Measurements from ENCODE around the gene NSFL1C.

Gene NSFL1C

GRCh38 chr20:1457992-1458391 is 8.7 kb downstream of the NSFL1C start:
- DNase-seq, result no peak

DNA sequence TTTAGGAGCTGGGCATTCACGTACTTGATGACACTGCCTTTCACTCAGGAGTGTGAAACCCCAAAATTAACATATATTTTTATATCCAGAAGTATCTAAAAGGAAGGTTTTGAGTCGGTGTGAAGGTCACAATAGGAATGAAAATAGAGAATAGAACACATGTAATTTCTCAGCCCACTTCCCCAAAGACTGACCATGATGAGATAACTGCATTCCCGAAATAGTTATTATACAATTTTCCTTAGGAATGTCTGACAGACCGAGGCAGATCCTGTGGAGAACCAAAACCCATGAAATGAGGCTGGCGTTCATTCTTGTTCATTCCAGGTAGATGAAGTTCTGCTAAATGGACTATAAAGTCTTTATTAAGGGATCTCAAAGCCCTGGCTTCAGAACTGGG is 10.3 kb downstream of the NSFL1C start:
- no peak for DNase-seq

DNA sequence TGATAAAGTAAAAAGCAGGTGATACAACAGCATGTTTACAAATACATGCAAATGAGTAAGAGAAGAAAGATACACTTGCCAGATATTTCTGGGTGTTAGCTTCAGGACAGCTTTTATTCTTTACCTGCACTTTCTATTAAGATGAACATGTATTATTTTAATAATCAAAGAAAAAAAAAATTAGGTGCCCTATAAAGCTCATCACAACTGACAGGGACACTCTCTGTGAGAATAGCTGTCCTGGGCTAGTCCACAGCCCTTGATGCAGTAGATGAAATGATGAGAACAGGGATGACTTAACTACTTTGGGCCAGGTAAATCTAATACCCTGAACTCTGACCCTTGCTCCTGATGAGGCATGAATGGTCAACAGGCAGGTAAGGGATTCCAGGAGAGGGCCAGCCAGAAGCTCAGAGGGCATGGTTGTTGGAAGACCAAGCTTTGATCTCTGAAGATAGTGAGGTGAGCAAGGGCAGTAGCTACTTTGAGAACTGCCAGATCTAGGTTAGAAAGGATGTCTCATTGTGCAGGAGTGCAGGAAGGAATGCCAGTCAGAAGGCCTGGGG is 15.6 kb downstream of the NSFL1C start:
- DNase-seq, result no peak

GRCh38 chr20:1449370-1449769 is 17.3 kb downstream of the NSFL1C start:
- no peak for DNase-seq

DNA sequence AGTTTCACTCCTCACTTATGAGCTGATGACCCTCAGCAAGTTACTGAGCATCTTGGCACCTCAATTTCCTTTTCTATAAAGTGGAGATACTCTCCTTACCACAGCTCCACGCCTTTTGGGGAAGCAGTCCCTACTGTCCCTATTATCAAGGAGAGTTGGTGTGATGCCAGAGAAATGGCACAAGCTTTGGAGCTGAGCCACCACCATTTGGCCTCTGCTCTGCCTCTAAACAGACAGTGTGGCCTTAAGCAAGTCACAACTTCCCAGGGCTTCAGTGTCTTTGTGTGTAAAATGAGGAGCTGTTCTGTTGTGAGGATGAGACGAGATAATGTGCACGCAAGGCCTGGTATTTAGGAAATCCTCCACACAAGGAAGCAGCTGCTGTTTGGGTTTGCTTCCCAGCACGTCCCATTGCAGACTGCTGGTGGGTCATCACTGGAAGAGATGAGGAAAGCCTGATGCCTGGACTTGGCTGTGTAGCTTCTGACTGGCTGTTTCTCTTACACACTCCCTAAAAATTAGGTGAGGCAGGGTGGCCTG is 18.5 kb downstream of the NSFL1C start:
- no peak for DNase-seq

DNA sequence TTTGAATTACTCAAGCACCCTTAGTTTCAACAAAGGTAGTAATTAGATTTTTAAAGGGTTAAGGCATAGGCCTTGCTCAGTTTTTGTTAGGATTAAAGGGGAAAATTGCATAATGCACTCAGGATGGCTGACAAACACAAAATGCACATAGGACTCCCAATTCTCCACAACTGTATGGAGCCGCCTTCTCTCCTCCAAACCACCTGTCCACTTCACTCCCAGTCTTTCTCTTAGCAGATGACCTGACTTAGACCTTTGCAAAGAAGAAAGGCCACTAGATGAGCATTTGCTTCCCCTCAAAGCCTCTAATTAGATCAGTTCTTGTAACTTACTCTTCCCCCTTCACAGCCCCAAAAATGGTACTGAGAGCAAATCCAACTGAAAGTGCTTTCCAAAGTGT is 20.1 kb downstream of the NSFL1C start:
- DNase-seq, result no peak

GRCh38 chr20:1443085-1443484 is 23.6 kb downstream of the NSFL1C start:
- no peak for DNase-seq

- no peak for DNase-seq
These were observed 24.3 kb downstream of the NSFL1C start for GRCh38 chr20:1442304-1442703.

DNA sequence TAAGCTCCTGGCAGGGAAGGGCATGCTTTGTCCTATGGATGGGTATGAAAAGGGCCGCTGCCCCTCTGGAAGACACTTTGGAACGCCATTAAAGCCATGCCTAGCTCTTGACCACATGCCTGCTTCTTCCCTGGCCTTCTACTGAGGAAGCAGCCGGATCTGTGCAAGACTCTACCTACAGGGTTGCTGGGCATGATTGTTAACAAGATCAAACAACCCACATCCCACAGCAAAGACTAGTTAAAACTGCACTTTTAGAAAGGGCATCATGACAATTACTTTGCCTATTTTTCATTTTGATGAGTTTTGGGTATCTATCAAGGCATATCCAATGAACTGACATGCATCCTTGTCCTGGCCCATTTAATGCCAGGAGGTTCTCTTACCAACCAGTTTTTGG is 25.5 kb downstream of the NSFL1C start:
- DNase-seq, result no peak

- DNase-seq, result no peak
These were observed 26.6 kb downstream of the NSFL1C start for GRCh38 chr20:1440024-1440423.

DNA sequence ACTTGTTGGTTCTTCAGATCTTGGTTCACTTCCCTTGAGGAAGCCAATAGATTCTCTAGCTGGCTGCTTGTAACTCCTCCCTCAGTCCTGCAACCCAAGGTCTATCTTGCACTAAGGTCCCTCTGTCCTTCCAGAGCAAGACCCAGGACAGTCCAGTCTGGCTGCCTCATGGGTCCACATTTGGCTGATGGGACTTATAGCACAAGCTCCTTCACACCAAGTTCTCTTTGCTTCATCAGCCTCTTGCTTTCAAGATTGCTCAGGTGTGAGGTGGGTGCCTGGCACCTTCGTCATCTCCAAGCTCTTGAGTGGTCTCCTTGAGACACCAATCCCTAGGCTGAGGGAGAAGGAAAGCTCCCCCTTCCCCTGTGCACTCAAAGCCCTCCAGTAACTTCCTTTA is 28.3 kb downstream of the NSFL1C start:
- no peak for DNase-seq

DNA sequence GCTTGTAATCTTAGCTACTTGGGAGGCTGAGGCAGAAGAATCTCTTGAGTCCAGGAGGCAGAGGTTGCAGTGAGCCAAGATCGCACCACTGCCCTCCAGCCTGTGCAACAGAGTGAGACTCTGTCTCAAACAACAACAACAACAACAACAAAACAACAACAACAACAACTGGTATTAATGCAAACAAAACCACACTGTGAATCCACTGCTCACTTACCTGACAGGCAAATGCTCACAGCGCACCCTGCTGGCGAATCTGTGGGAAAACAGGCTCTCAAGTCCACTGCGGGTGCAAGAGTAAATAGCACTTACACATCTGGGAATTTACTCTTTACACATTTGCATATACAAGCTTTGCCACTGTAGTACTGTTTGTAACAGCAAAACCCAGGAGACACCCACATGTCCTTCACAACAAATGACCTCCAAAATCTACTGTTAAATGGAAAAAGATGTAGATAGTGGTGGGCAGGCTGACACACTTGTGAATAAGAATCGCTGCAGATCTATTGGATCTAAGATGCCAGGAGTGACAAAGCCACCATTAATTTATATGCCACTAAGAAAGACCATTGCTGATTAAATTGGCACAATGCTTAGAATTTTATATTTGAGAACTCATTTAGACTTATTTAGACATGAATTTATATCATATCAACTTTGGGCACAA is 29.3 kb downstream of the NSFL1C start:
- peak; percentile 14 for DNase-seq

- no peak for DNase-seq
These were observed 30.4 kb downstream of the NSFL1C start for GRCh38 chr20:1436263-1436662.

DNA sequence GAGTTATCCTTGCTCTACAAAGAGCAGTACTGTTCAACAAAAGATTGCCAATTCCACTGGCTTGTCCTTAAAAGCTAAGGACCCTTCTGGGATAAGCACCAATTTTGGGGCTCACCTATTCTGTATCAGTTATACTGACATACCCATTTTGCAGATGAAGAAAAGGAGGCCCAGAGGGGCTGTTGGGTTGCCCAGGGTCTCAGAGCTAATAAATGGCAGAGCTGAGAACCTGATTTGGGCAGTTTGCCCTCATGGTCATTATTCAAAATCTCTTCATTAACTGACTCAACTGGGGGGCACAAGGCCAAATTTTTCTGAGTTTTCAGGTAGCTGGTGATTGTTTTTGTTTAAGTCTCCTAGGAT is 31.3 kb downstream of the NSFL1C start:
- DNase-seq, result no peak

- DNase-seq, result no peak
These were observed 31.9 kb downstream of the NSFL1C start for GRCh38 chr20:1434571-1435336.

DNA sequence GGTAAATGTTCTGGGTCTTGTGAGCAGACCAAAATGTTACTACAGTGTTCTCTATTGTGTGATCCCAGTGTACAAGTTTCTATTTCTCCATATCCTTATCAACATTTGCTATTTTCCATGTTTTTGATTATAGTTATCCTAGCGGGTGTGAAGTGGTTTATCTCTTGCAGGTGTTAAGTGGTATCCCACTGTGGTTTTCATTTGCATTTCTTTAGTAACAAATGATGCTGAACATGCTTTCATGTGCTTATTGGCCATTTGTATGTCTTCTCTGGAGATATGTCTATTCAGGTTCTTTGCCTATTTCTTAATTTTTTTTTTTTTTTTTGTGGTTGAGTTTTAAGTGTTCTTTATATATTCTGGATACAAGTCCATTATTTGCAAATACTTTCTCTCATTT is 35.5 kb downstream of the NSFL1C start:
- no peak for DNase-seq

DNA sequence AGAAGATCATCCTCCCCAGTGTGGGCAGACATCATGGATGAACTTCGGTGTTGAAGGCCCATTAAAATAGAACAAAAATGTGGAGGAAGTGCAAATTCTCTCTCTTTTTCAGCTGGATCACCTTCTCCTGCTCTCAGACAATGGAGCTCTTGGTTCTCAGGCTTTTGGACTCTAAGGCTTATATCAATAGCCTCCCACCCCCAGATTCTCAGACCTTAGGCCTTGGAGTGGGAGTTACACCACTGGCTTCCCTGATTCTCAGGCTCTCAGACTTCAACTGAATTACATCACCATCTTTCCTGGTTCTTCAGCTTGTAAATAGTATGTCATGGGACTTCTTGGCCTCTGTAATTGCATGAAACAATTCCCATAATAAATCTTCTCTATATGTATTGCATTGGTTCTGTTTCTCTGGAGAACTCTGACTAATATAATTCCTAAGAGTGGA is 36.6 kb downstream of the NSFL1C start:
- no peak for DNase-seq

DNA sequence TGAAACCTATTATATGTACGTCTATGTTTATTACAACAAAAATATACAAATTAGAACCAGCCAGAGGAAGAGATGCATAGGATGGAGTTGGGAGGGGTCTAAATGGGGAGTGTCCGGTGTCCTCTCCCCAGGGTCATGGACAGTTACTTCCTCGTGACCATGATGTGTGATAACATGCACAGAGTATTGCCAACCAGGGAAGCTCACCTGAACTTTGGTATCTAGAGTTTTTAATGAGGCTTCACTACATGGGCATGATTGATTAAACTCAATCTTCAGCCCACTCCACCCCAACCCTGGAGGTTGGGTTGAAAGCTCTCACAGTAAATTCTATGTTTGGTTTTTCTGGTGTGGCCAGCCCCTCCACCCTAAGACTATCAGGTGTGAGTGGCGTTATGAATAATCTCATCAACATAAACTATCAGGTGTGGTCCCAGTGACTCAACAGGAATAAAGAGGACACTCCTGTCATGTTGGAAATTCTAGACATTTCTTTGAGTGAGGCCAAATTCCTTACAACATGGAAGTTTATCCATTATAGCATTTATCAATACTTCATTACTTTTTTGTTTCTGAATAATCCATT is 37.4 kb downstream of the NSFL1C start:
- no peak for DNase-seq

- peak; percentile 93 for DNase-seq
These were observed 39.1 kb downstream of the NSFL1C start for GRCh38 chr20:1427457-1428054.

DNA sequence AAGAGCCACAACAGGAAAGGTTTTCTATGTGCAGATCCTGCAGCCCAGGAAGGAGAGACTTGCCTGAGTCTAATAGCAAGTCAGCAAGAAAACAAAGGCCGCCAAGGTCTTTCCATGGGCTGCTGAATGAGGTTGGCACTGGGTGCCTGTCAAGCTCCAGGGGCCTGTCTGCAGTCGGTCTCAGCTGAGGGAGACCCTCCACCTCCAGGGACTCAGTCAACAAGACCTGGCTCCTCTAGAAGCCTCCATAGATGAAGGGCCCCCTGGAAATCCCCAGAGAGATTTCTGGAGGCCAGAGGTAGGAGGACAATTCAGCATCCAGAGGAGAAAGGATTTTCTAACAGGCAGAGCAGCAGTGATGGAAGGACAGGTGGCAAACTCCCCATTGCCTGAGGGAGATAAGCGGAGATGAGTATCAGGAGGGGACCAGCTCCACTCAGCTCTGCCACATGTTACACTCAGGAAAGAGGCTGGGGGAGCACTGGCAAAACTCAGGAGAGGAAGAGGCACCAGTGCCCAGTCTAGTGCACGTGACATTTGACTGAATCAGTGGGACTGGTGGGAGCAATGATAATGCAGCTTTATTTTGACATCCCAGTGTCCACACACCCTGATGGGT is 40.3 kb downstream of the NSFL1C start:
- no peak for DNase-seq

DNA sequence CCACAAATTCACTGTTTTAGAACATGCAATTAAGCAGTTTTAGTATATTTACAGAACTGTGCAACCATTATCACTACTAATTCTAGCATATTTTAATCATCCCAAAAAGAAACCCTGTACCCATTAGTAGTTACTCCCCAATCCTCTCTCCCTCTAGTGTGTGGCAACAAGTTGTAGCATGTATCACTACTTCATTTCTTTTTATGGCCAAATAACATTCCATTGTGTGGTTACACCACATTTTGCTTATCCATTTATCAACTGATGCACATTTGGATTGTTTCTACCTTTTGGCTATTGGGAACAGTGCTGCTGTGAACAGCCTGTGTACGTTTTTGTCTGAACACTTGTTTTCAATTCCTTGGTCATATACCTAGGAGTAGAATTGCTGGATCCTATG is 42.3 kb downstream of the NSFL1C start:
- DNase-seq, result no peak

GRCh38 chr20:1423625-1424106 is 43.0 kb downstream of the NSFL1C start:
- DNase-seq, result no peak

- no peak for DNase-seq
These were observed 43.4 kb downstream of the NSFL1C start for GRCh38 chr20:1423206-1423605.
